Measurements from ENCODE around the gene ECPAS.

- no peak for TF ChIP-seq ZNF70 (CRISPR knock-in tag; IDR thresholded peaks at IDR 0.05)
- no peak for TF ChIP-seq ZC3H10 (CRISPR knock-in tag; IDR thresholded peaks at IDR 0.05)
- no peak for TF ChIP-seq ZNF565 (CRISPR knock-in tag; conservative IDR thresholded peaks at IDR 0.05; ENCODE audit: low read depth)
- no peak for TF ChIP-seq CREB5 (CRISPR knock-in tag; IDR thresholded peaks at IDR 0.05; ENCODE audit: low read depth)
- TF ChIP-seq ARNTL (CRISPR knock-in tag; IDR thresholded peaks at IDR 0.05; ENCODE audit: borderline replicate concordance, low read depth): no peak
Measured at GRCh38 chr9:111375817-111376564, 108.2 kb downstream of the ECPAS start.
